GM19035 (cell line): ENCODE data around the gene MOCS3.

ENCODE experiments used
- ATAC-seq: cut with Tn5 transposase; IDR thresholded peaks from one replicate; pipeline ENCODE4 v1.9.1; 2021; ENCODE audit not compliant: unreplicated experiment

The MOCS3 gene

DNA sequence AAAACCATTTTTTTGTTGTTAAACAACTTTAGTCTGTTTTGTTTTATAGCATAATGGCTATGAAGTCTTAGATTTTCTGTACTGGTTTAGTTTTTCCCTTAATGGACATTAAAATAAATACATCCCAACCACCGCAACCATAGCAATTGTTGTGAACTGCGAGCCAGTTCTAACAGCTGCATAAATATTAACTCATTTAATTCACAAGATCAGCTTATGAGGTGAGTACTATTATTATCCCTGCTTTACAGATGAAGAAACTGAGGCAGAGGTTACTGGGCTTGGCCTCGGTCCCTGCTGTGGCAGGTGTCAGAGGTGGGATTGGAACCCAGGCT is 23.1 kb downstream of the MOCS3 start:
- no peak for ATAC-seq

- ATAC-seq, result no peak
Observed at GRCh38 chr20:50982363-50982762, 23.7 kb downstream of the MOCS3 start.

DNA sequence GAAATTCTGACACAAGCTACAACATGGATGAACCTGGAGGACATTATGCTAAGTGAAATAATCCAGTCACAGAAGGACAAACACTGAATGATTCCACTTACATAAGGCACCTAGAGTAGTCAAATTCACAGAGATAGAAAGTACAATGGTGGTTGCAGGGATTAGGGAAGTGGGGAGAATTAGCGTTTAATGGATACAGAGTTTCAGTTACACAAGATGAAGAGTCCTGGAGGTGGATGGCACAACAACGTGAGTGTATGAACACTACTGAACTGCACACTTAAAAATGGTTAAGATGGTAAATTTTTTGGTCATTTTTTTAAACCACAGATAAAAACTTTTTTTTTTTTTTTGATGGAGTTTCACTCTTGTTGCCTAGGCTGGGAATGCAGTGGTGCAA is 24.7 kb downstream of the MOCS3 start:
- no peak for ATAC-seq

GRCh38 chr20:50987493-50988210 is 29.0 kb downstream of the MOCS3 start:
- ATAC-seq, result no peak

DNA sequence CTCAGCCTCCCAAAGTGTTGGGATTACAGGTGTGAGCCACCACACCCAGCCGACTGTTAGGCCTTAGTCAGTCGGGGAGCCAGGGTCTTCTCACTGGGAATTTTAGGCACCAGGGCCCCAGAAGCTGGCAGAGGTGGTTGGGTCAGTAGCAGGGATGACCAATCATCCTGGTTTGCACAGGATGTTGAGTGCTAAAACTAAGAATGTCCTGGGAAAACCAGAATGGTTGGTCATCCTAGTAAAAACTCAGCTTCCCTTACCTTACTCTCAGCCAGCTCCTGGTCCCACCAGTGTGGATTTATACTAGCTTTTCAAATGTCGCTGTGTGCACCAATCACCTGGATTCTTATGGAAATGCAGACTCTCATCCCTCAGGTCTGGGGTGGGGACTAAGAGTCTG is 32.5 kb downstream of the MOCS3 start:
- ATAC-seq, result no peak

DNA sequence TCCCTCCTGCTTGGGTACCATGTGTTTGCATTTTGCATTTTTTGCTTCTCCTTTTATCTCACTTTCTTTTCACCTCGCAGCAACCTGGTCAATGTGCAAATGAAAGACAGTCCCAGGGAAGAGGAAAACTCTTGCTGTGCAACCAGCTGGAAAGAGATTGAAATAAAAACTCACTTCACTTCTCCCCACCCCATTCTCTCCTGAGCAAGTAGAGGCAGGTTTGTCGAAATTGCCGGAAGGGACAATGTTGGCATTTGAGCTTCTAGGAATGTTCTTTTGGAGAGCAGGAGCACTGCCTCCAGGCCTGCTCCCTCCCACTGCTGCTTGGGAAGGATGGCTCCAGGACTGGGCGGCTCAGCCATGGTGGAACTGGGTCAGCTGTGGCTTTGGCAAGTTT is 33.7 kb downstream of the MOCS3 start:
- ATAC-seq, result no peak

DNA sequence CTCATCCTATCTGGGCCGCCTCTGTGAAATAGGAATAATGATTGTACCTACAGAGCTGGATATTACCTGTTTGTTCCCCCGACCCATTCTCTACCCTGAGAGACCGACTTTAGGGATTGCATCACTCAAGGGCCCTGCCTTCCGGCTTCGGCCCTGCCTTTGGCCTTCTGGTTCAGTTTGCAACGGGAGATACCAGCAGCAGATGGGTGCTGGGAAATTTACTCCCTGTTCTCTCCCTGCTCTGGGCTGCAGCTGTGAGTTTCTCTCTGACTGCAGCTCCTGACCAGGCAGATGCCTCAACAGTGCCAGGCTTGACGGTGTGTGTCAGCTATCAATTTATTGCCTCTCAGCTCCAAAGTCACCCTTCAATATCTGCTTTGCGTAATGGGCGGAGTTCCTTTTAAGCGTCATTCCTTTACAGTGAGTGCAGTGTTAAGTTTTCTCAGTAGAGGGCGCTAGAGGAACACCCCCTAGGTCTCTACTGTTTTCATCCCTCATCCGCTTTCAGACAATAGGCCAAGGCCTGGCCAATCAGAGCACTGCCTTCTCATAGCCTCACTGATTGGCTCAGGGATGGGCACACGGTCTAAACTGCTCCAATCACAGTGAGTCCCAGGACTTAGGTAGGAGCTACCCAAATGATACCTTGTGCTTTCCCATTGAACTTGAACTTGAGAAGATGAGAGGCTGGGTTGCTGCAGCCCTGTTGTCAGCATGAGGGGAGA is 34.3 kb downstream of the MOCS3 start:
- ATAC-seq, result no peak

- ATAC-seq, result no peak
Observed at GRCh38 chr20:50993876-50994275, 35.3 kb downstream of the MOCS3 start.

DNA sequence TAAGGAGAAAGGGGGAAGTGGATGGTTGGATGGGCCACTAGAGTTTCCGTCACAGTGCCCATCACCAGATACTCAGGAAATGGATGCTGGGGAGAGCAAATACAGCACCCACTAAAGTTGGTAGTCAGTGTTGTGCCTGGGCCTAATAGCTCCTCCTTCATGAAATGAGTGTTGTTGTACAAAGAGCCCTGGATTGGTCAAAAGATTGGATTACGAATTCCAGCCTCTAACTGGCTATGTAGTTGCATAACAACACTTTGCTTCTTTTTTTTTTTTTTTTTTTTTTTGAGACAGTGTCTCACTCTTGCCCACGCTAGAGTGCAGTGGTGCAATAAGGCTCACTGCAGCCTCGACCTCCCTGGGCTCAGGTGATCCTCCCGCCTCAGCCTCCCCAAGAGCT is 36.9 kb downstream of the MOCS3 start:
- no peak for ATAC-seq

DNA sequence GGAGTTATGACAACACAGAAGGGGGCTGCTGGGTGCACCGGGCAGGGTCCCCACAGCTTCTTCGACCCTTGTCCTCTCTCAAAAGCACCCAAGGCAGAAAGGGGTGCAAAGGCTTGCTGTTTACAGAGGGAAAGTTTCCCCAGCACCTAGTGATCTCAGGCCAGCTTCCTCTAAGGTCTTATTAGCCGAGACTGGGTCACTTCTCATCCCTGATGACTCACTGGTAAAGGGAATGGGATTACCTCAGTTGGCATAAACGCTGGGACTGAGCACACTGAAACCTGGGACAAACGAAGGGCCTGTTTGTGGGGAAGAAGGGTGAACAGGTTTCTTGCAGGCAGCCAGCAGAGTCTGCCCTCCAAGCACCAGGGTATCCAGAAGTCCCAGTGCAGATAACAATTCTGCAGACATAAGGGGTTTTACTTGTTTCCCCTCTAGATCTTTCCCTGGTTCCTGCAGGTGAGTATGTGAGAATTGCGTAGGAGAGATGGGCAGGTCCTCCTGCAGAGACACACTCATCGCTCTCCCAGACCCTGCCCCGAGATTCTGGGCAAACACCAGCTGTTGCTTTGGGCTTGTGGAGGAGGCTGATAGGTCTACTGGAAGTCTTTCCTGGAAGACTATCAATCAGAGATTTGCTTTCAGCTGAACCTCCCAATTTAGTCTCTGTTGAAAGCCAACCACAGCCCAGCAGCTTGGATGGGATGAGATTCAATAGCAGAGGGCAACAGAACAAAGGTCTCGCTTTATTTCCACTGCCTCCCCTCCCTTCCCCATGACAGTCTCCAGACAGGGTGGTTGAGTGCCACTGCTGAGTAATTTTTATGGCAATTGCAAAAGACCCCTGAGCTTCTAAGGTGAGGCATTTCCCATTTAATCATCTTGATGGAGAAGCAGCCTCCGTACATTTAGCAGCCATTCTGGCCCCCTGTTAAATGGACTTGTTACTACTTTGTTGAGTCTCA is 38.6 kb downstream of the MOCS3 start:
- no peak for ATAC-seq

DNA sequence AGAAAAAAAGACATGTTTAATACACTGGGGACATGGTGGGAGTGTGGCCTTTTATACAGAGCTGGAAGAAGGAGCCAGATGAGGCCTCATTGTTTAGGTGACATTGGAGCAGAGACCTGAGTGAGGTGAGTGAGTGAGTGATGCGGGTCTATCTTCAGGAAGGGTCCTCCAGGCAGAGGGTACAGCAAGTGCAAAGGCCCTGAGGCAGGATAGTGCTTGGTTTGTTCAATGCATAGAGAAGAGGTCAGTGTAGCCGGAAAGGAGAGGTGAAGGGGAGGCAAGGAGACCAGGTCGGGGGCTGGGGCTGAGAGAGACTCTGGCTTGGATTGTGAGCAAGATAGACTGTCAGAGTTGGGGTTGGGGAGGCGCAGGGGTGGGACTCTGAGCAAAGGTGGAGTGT is 40.7 kb downstream of the MOCS3 start:
- ATAC-seq, result no peak

DNA sequence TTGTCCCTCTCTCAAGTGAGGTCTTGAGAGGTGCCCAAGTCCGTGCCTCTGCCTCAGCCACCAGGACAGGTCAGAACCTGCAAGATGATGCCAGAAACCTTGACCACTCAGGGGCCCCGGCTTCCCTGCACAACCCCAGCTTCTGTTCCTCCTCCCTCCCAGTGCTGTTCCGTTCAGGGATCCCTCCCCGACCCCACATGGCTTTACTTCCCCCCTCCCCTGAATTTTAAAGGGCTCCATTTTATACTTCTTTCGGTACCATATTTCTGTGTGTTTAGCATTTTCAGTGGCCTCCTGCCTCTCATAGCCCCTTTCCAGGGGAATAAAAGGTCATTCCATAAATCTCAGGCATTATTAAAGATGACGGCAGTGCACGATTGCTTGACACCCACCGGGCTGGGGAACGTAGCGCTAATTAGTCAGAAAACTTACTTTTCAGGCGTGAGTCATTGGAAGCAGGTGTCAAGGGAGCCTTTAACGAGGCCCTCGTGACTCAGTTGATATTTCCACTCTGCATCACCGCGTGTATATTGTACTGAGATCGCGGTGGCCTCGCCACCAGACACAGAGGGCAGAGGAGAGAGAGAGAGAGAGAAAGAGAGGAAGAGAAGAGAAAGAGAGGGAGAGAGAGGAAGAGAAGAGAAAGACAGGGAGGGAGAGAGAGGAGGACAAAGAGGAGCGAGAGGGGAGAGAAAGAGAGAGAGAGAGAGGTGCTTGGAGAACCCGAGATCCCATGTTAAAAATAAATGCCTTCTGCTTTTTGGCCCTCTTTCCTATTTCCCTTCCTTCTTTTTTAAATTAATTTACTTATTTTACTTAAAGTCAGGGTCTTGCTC is 43.0 kb downstream of the MOCS3 start:
- ATAC-seq, result no peak

DNA sequence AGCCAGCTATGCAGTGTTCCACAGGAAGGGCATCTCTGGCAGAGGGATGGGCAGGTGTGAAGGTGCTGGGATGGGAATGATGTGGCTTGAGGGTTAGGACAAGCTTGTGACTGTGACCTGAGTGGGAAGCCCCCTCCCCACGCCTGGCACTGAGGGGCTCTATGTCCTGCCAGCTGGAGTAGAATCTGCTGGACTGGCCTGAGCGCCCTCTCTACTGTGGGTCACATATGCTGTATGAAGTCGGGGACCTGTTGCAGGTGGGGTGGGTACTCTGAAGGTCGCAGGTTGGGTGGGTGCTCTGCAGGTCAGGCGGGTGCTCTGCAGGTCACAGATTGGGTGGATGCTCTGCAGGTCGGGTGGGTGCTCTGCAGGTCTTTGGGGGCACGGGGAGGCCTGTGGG is 44.0 kb downstream of the MOCS3 start:
- no peak for ATAC-seq

GRCh38 chr20:51003753-51004152 is 45.1 kb downstream of the MOCS3 start:
- no peak for ATAC-seq

- ATAC-seq, result no peak
Observed at GRCh38 chr20:51004305-51004727, 45.7 kb downstream of the MOCS3 start.

DNA sequence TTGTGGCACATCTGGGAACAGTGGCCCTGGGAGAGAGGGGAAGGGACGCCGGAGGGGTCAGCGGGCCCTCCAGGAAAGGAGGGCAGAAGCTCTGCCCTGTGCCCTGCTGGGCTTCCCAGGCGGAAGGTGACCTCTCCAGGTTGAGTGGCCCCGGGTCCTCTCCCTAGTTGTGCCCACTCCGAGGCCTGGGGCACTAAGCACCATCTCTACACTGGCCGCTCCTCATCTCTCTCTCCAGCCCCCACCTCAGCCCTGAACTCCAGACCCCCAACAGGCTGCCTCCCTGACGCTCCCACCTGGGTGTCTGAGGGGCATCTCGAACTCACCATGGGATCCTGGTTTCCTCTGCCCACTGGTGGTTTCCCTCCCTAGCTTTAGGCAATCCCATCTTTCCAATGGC is 46.2 kb downstream of the MOCS3 start:
- ATAC-seq, result no peak

- no peak for ATAC-seq
Observed at GRCh38 chr20:51005214-51005613, 46.6 kb downstream of the MOCS3 start.

DNA sequence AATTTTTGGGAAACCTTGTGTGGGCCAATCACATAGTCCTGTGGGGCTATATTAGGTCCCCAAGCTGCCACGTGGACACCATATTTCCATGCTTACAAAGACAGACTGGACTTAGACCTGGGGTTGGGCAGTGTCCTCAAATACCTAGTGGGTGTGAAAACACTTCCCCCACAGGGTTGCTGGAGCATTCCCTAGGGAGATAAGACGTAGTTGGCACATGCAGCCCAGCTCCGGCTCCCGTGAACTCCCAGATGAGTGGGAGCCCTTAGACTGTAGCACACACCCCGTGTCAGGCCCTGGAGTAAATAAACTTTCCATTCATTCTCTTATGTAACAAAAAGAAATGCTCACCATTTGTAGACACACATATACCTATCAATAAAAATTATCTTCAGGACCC is 50.1 kb downstream of the MOCS3 start:
- no peak for ATAC-seq

DNA sequence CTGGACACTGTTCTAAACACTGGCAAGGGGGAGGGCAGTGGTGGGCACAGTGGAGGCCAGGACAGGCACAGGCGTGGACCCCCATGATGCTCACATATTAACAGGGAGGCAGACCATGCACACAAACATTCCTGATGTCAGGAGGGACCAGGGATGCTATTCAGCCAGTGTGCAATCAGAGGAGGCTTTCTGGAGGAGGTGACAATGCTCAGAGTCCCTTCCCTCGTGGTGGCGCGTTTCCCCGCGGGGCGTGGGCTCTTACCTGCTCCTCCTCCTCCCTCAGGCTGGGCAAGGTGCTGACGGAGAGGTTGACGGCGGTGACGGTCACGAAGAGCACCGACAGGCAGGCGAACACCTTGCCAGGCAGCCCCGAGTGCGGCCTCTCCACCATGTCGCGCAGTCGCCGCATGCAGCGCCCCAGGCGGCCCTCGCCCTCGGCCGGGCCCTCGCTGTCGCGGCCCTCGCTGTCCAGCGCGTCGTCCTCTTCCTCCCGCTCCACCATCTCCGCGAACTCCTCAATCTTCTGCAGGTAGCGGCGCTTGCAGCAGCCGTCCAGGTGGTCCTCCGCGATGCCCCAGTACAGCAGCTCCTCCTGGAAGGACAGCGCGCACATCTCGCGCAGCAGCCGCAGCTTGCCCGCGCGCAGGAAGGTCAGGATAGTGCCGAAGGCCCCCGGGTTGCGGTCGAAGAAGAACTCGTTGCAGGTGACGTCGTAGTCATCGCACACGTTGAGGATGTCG is 50.9 kb downstream of the MOCS3 start:
- ATAC-seq, result no peak

DNA sequence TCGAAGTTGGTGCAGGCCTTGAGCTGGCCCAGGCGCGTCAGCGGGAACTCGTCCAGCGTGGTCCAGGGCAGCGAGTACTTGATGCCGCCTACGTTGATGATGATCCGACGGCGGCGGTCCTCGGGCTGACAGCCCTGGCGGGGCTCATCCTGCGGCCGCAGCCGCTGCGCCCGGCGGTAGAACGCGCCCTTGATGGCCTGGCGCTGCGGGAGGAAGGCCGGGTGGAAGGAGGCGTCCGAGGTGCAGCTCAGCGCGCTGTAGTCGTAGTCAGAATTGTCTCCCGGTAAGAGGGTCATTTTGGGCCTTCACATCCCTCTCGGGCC is 51.4 kb downstream of the MOCS3 start:
- ATAC-seq, result no peak
